ENCODE results near the gene ASMT. TPM values are rescaled to one million over a fixed set of nuclear protein-coding genes. Genes with fewer than 3 reads are reported as not detected.

Gene ASMT
- total and polyA plus RNA-seq, 2 of the 4 experiments (the other 2 are of a cell fraction): not detected

GRCh38 chrX:1606496-1606895, 8.4 kb upstream of the ASMT start:
- WGBS, 2 experiments (ENCODE audit: extremely low coverage in 2 of 2, insufficient read length in 1 of 2): no CpG with 5 or more reads among the region's 11 CpGs
- Histone ChIP-seq H3K14ac (replicated peaks; ENCODE audit: low read depth, low read length) (no peak overlapping the region), H4K8ac (ENCODE audit: low read depth in 2 of 2, low read length in 2 of 2) (no peak overlapping the region), H2BK5ac (ENCODE audit: low read depth, low read length, poor library complexity, severe bottlenecking) (no peak overlapping the region), H3K4me2 (ENCODE audit: low read depth, low read length) (no peak overlapping the region), H2AFZ (replicated peaks; ENCODE audit: low read length, poor library complexity) (no peak overlapping the region), H4K20me1 (ENCODE audit: insufficient read depth, low read length) (no peaks in the 10 kb centered on the region; the same call in 1 of the 2 replicates), H3K18ac (ENCODE audit: low read depth, low read length) (no peak overlapping the region), H3K79me1 (ENCODE audit: low read depth in 1 of 2, low read length in 2 of 2) (peaks cover 0 to 5% of the 10 kb centered on the region in 2 experiments; a peak in 2 of 4 replicates), H3K27me3 (ENCODE audit: control insufficient read depth, insufficient read depth, low read length) (no peaks in the 10 kb centered on the region), H3K27ac (ENCODE audit: insufficient read depth, low read length) (no peak overlapping the region), H4K5ac (ENCODE audit: low read depth, low read length) (no peak overlapping the region), H2BK120ac (ENCODE audit: low read depth, low read length) (no peak overlapping the region), H3K4ac (ENCODE audit: low read depth, low read length) (no peak overlapping the region), H3K56ac (ENCODE audit: extremely low read depth, insufficient read depth, low read length) (no peak overlapping the region), H2AK5ac (ENCODE audit: low read depth, low read length) (no peak overlapping the region), H3K9me3 (ENCODE audit: control insufficient read depth, insufficient read depth, low read length) (peaks cover 5% of the 10 kb centered on the region; the same call in 1 of the 2 replicates), H2BK15ac (ENCODE audit: low read depth, low read length) (no peak overlapping the region), H3K4me1 (ENCODE audit: control insufficient read depth, insufficient read depth, low read length) (no peaks in the 10 kb centered on the region), H3K36me3 (ENCODE audit: control insufficient read depth, insufficient read depth, low read length) (peaks cover 17% of the 10 kb centered on the region), H2AK9ac (replicated peaks; ENCODE audit: low read depth, low read length, poor library complexity) (no peak overlapping the region), H3K4me3 (ENCODE audit: insufficient read depth, low read depth, low read length) (no peak overlapping the region), H4K91ac (ENCODE audit: insufficient read depth, low read depth, low read length) (no peak overlapping the region), H3K23ac (ENCODE audit: low read depth, low read length) (no peak overlapping the region), H3K9ac (ENCODE audit: low read depth, low read length) (no peak overlapping the region), H3K9me1 (ENCODE audit: insufficient read depth, low read length) (peaks cover 4% of the 10 kb centered on the region; the same call in 1 of the 2 replicates), H2BK20ac (ENCODE audit: low read depth, low read length) (no peak overlapping the region)
- ChIA-PET CTCF (no interaction called here), POLR2A (ENCODE audit: unreplicated experiment) (no interaction called here)
- in situ Hi-C loops (cut with MboI; ENCODE audit: low sequenced_read_pairs): no loop called here
- no peak for ATAC-seq (ENCODE audit: low read depth)
- intact Hi-C loops (cut with micrococcal nuclease): no loop called here
- BruUV-seq (replicated peaks): no TSS peak
- dilution Hi-C loops (cut with HindIII; ENCODE audit: low sequenced_read_pairs, unreplicated experiment): no loop called here
- TF ChIP-seq RAD21 (IDR thresholded peaks at IDR 0.05; ENCODE audit: low read length) (no peak), MAFK (IDR thresholded peaks at IDR 0.05; ENCODE audit: low read depth, low read length) (no peak), NFE2L2 (IDR thresholded peaks at IDR 0.05; ENCODE audit: low read depth, low read length) (no peak), CHD1 (IDR thresholded peaks at IDR 0.05; ENCODE audit: low read depth, low read length) (no peak), CEBPB (IDR thresholded peaks at IDR 0.05; ENCODE audit: low read depth, low read length) (no peak), ELK1 (IDR thresholded peaks at IDR 0.05; ENCODE audit: borderline replicate concordance, low read depth, low read length) (no peak), RFX5 (IDR thresholded peaks at IDR 0.05; ENCODE audit: low read depth, low read length) (no peak), POLR2A (IDR thresholded peaks at IDR 0.05; ENCODE audit: low read depth, low read length) (no peak), MAZ (IDR thresholded peaks at IDR 0.05; ENCODE audit: borderline replicate concordance, low read depth, low read length) (no peak), RCOR1 (IDR thresholded peaks at IDR 0.05; ENCODE audit: insufficient replicate concordance, low read length) (no peak), CTCF (conservative IDR thresholded peaks at IDR 0.05; ENCODE audit: low read depth, low read length) (no peak)
- DNase-seq: no peak

Data from IMR-90 (cell line).